HG03520 (cell line): ENCODE measurements around the gene EML1.

ENCODE experiments used
- ATAC-seq: cut with Tn5 transposase; IDR thresholded peaks from one replicate; pipeline ENCODE4 v1.9.1; 2021; ENCODE audit warnings: mild to moderate bottlenecking, moderate library complexity; ENCODE audit not compliant: unreplicated experiment

EML1 gene

DNA sequence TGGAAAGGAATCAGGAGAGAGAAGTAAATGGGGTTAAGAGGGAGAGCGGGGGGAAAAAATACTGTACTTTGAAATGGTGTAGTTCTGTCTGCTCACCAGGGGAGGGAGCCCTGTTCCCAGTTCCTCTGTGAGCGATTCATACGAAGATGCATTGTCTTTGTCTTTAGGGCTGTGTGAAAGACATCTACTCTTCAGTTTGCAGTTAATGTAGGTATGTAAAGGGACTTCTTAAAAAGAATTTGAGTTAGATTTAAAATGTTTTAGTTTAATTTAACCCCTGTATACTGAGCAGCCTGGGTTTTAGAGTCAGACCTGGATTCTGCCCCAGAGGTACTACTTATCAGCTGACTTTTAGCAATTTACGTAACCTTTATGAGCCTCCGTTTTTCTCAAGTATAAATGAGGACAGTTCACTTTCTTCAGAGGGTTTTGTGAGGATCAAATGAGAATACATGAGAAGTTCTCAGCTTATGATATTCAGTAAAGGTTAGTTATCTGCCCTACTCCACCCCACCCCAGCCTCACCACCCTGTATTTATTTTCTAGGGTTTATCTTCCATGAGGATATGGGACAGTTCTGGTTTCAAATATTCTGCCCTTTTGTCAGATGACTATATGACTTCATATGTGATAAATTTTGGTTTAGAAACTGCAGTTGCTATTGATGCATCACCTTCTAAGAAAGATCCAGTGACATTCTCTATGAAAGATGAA, 189.5 kb downstream of the EML1 start:
- peak; percentile 80 for ATAC-seq

DNA sequence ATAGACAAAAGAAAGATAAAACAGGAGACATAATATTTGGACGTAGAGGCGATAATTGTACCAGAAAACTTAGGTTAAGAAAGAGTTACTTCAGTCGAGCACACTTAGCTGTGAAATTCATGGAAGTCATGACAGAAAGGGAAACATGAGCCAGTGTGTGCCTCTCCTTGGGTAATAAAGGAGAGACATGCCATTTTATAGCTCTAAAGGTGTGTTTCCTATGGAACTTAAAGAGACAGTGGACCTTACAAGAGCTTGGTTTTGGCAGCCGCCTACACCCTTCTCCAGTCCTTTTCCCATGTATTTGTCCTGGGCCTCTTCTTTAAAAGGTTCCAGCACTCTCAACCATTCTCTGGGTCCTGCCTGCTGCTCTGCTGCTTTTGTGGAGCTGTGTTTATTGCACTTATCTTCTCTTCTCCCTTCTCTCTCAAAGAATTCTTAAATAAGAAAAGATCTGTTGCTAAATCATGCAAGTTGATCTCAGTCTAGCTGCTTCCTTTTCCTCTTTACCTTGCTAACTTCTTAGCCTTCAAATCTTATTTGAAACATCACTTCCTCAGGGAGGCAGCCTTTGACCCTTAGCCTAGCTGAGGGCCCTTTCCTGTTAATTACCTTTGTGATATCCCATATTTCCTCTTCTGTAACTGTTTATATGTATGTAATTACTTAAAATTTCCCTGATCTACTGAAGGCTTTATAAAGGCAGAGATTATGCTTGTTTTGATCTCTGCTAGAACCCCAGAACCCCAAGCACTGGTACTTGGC, 190.2 kb downstream of the EML1 start:
- ATAC-seq = no peak

- ATAC-seq = no peak
Measured at GRCh38 chr14:99984036-99984435, 190.8 kb downstream of the EML1 start.

GRCh38 chr14:99986396-99986795, 193.2 kb downstream of the EML1 start:
- no peak for ATAC-seq

DNA sequence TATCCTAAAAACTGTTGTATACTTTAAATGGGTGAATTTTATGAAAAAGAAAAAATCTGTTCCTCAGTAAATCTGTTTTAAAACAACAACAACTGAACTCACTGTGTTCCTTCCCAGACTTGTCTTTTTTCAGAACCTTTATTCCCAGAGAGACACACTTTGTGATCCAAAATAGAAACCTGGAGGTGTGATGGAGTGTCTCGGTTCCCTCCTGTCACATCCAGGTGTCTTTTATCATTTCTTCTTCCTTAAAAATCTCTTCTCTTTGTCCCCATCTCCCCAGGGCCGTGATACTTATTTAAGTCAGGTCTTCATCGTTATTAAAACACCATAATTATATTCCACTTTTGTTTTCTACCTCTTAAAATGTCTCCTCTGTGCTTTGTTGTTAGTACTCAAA, 195.8 kb downstream of the EML1 start:
- ATAC-seq = no peak

DNA sequence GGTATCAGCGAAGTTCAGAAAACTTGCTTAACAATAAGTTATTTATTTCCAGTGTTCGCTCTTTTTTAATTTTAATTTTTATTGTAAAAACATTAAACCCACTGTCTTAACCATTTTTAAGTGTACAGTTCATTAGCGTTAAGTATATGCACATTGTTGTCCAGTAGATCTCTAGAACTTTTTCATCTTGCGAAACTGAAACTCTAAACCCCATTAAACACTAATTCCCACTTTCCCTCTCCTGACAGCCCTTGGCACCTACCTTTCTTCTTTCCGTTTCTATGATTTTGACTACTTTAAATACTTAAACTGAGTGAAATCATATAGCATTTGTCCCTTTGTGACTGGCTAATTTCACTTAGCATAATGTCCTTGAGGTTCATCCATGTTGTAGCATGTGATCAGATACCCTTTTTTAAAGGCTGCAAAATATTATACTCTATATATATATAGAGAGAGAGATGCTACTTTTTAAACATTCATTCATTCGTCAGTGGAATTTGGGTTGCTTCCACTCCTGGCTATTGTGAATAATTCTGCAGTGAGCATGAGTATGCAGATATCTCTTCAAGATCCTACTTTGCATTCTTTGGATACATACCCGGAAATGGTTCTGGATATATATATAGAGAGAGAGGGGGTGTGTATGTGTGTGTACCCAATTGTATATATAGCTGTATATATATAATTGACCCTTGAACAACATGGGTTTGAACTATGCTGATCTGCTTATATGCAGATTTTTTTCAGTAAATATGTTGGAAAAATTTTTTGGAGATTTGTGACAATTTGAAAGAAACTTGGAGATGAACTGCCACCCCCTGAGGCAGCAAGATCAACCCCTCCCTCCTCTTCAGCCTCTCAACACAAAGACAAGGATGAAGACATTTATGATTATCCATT, 197.3 kb downstream of the EML1 start:
- ATAC-seq = no peak

DNA sequence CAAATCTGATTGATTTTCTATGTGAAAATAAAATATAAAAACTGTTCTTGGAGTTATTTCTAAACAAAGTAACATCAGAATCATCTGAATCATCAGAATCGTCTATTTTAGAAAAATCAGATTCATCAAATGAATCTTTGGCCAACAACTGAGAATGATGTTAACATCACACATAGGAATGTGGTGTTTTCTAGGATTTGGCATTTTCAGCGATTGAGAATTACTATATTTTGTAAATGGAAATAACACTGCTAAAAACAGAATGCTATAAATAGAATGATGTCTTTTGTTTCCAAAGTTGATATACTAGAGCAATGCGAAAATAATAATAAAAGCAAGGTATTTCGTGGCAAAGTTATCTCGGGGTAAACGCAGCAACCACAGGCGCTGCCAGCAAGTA, 198.1 kb downstream of the EML1 start:
- ATAC-seq = no peak
